Activated CD4-positive, CD25-positive, alpha-beta regulatory T cell treated with anti-CD3 and anti-CD28 coated beads, Interleukin-2, amount 50 U/mL, for 72 hours (primary cell): ENCODE measurements around the gene ARSI.

Source experiments
- DNase-seq: peaks from one replicate; pipeline ENCODE4 v3.0.0; 2021

Gene ARSI

DNA sequence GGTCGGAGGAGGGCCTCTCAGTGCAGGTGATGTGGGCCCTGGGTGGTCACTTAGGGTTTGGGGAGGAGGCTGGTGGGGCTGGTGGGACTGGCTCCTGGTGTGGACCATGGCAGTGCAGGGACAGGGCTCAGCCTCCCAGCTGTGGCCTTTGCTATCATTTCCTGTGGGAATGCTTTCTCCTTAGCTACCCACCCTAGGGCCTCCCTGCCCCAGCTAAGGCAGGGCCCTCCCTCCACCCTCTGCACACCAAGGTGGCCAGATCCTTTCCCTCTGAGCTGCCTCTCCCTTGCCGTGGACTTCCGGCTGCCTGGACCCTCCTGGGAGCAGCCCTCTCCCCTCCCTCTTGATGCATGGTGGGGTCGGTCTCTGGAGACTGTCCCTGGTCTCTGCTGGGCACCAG, 22.7 kb upstream of the ARSI start:
- no peak for DNase-seq

DNA sequence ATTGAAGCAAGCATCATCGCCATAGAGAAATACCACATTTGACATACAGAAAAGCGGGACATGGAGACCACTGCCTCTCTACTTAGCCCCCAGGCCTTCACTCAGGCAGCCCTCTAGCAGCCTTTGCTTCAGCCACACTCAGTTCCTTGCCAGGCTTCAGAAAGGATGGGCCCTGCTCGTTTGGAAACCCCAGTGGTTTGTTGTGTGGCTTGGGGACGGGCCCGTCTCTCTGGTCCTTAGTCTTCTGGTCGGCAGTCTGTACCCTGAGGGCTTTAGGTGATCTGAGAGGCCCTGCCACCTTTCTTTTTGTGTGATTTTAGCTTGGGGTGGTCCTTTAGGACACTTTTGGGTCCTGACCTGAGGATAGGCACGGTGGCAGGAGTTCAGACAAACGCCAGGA, 21.1 kb upstream of the ARSI start:
- DNase-seq: no peak

DNA sequence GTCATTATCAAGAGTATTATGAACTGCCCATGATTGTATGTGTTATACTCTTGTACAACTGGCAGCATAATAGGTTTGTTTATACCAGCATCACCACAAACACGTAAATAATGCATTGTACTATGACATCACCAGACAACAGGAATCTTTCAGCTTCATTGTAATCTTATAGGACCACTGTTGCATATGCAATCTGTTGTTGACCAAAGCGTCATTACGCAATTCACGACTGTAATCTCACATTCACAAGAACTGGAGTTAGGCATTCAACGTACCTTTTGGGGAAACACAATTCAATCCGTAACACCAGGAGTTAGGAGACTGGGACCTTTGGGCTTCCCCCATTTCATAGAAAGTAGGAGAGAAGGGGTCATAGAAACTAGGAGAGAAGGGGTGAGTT, 20.4 kb upstream of the ARSI start:
- no peak for DNase-seq

DNA sequence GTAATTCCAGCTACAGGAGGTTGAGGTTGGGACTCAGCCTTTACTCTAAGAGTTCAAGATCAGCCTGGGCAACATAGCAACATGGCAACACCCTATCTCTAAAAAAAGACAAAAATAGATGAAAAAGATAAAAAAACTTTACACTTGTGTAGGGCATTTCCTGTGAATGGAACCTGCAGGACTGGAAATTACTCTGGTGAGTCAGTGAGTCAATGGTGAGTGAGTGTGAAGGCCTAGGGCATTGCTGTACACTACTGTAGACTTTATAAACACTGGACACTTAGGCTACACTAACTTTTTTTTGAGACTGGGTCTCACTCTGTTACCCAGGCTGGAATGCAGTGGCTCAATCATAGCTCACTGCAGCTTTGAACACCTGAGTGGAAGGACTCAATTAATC, 19.5 kb upstream of the ARSI start:
- no peak for DNase-seq

DNA sequence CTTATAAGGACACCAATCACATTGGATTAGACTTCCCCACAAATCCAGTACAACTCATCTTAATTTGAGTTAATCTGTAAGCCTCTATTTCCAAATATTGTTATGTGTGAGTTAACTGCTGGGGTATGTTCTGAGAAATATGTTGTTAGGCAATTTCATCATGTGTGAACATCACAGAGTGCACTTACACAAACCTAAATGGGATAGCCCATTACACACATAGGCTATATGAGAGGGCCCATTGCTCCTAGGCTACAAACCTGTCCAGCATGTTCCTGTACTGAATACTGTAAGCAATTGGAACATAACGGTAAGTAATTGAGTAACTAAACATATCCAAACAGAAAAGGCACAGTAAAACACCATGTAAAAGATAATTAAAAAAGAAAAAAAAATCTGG, 19.1 kb upstream of the ARSI start:
- DNase-seq: no peak

DNA sequence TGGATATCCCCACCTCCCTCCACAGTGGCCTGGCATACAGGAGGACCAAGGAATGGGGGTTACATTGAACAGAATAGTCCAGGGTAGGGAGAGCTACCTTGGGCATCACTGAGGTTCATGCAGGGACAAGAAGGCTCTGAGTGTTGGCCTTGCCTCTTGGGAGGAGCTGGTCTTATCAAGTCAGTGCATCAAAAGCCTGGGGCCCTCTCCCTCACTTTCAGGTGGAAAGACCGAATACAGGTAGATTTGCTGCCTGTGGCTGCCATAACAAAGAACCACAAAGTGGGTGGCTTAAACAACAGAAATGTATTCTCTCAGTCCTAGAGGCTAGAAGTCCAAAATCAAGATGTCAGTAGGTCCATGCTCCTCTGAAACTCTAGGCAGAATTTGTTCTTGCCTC, 18.5 kb upstream of the ARSI start:
- DNase-seq: no peak

DNA sequence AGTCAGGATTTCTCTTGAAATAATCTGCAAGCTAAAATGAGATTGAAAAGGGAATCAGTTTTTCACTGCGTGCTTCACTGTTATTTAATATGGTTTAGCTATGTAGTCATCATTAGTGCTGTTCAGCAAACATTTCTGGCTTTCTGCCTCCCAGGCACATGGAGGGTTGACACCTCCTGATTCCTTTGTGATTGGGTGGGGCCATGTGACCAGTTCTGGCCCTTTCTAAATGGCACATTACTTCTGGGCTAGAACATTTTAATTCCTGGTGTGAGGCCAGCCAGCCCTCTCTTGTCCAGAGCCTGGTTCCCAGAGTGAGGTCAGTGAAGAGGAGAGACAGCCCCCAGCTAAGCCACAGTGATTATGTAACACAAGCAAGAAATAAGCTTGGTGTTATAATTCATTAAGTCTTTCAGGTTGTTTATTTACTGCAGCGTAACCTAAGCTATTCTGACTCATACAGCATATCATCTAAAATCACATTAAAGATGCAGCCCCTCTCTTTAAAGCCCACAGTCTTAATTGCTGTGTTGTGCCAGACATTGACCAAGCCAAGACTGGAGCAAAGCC, 17.4 kb upstream of the ARSI start:
- DNase-seq: no peak

DNA sequence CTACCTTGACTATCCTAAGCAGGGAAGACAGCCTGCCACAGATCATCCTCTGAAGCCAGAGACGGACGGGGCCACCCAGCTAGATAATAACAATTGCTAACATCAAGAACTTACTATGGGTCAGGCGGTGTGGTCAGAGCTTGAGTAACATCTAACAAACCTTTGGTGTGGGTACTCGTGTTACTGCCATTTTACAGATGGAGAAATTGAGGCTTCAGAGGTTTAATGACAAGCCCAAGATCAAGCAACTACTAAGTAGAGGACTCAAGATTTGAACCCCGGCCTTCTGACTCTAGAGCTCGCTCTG, 16.7 kb upstream of the ARSI start:
- DNase-seq: no peak

DNA sequence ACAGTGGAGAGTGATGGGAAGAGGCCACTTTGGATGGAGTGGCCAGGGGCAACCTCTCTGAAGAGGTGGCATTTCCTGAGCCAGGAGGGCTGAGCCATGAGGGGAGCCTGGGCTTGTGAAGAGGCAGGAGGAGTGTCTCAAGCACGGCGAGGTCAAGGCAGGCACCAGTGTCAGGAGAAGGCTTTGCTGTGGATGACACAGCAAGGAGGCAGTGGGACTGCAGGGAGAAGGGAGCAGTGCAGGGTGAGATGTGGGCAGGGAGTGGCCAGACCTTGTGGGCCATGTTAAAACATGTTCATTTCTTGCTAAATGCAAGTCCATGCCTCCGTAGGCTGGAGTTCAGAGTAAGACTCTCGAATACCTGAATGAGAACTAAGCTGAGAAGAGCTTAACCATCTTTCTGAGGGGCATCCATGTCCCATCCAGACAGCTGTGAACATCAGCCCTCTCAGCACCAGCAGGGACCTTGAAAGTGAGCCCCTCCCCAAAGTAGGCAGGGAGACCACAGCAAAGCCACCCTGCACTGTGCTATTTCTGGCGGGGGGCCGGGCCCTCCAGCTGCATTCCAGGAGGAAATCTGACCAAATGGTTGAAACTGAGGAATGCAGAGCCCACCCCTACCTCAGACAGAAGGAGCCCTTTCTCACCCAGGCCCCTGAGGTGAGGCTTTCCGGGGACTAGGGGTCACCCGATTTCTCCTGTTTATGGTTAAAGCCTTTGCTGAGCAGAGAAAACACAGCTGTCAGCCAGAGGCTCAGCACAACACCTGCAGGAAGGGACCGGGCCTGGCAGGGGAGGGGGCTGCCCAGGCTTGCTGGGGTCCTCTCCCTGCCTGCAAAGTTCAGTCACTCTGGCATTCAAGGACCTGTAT, 16.1 kb upstream of the ARSI start:
- no peak for DNase-seq

DNA sequence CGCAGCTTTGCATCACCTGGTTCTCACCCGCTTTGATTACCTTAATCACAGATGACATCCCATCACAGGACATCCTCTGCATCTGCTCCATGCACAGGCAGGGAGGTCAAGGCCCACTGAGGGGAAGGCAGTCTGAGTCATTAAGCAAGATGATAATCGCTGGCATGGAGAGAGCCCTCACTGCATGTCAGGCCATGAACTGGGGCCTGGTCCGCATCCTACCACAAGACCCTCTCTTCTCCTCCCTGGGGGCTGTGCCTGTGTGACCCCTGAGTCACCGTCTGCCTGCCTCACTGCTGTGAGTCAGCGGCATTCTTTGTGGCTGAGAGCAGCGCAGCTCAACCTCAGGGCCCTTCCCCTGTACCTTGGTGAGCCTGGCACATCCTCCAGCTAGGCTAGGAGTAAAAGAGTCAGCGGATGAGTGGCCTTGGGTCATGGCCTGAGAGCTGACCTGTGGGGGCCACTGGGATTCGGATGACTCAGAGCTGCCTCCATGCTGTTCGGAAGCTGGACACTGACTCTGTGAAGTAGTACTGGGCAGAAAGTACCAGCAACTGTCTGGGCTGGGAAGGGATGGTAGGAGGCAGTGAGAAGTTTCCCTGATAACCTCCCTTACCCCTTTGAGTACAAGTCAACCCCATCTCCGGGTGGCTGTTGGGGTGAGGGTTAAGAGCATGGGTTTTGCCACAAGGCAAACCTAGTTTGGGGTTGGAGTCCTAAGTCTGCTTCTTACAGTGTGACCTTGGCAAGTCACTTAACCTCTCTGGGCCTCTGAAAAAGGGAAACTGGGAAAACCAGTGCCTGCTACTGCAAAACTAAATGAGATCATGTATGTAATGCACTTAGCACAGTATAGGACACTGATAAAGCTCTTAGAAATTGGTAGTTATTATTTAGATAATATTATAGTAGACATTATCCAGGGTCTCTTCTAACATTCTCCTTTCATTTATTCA, 14.6 kb upstream of the ARSI start:
- DNase-seq: no peak

DNA sequence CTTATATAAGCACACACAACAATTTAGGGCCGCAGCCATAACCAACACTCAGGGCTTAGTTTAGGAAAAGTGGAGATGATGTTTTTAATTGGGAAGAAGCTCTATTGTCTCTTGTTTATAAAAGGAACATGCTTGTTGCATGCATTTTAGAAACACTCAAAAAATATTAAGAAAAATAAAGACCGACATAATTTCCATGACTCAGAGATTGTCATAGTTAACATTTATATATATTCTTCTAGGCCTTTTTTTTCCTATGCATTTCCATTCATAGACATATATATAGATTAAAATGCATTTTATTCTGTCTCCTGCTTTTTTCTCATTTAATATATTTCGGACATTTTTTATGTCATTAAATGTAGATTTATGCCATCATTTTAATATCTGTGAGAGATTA, 13.6 kb upstream of the ARSI start:
- no peak for DNase-seq

DNA sequence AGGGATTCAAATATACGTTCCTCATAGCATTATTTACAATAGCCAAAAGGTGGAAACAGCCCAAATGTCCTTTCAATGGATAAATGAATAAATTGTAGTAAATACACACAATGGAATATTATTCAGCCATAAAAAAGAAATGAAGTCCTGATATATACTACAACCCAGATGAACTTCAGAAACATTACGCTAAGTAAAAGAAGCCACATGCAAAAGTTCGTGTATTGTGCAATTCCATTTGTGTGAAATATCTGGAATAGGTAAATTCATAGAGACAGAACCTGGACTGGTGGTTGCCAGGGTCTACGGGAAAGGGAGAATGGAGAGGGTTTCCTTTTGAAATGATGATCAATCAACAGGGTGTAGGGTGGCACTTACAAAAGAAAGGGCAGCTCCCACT, 12.5 kb upstream of the ARSI start:
- DNase-seq: no peak

DNA sequence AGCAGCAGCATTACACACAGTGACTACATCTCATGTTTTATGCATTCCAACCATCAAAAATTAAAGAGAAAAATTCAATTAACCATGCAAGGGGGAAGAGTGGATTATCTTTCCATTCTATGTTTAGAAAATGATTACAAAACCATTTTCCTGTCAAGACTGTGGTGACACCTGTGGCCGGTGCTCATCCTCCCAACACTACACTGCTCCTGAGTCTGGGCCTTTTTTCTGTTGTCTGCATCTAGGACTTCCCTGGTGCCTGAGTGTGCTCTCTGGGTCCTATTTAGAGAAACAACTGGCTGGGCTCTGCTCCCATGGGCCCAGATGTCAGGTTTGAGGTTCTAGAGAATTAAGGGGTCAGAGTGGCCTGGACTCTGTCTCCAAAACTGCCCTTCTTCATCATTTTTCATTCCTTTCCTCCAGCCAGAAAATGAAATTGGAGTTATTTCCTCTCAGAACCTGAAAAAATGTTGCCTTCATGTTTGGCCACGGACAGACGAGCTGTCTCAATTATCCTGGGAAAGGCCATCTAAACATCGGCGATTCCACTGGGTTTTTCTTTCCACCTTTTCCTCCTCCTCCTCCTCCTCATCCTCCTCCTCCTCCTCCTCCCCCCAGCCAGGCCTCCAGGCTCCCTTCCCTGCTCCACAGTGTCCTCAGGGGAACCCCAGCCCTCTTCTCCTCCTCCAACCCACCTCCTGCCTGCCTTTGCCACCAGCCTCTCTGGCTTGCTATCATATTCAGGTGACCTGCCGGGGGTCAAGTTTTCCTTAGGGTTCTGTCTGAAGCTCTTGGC, 11.4 kb upstream of the ARSI start:
- no peak for DNase-seq

DNA sequence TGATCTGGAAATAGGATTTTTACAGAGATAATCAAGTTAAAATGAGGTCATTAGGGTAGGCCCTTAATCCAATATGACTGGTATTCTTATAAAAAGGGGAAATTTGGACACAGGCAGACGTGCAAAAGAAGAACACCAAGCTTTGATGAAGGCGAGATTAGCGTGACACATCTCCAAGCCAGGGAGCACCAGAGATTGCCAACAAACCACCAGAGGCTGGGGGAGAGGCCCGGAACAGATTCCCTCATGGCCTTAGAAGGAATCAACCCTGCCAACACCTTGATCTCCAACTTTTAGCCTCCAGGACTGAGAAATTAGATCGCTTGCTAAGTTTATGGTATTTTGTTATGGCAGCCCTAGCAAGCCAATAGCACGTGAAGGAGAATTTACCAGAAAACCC, 10.8 kb upstream of the ARSI start:
- no peak for DNase-seq

DNA sequence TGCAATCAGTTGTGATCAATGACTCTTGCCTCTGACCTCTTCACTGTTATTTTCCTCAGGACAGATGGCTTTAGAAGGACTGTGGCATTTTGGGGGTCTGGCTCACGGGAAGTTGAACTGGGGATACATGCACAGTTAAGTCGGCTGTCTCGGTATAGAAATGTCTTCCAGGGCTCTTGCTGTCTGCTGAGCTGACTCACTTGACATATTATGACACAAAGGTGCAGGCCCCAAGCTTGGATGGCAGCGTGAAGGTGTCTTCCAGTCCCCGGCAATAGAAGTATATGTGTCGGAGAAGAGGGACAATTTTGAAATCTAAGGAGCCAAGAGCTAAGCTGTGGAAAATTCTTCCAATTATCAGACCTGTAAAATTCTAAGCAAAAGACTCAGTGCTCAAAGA, 9.8 kb upstream of the ARSI start:
- DNase-seq: no peak

DNA sequence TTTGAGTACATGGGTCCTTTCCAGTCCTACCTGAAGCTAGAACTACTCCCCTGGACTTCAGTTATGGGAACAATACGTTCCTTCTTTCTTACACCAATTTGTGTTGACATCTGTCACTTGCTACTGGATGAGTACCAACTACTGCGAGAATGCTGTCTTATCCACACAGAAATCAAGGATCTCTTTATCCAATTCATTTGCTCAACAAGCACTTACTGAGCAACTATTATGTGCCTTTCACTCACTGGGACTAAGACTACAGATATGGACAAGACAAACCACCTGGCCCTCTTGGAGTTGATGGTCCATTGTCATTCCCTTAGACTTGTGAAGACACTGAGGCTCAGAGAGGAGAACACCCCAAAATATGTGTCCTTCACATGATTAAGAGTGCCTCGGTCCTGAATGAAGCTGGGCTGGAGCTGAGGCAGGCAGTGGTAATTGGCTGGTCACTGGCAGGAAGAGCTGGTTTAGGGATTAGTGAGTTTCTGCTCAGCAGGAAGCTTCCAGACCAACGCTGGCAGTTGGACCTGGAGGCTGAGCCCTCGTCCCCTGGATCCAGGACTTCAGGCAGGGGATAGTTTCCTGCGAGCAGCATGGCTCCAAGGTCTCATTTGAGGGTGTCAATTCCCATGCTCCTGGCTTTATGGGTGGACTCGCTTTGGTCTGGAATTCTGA, 8.4 kb upstream of the ARSI start:
- DNase-seq: no peak

DNA sequence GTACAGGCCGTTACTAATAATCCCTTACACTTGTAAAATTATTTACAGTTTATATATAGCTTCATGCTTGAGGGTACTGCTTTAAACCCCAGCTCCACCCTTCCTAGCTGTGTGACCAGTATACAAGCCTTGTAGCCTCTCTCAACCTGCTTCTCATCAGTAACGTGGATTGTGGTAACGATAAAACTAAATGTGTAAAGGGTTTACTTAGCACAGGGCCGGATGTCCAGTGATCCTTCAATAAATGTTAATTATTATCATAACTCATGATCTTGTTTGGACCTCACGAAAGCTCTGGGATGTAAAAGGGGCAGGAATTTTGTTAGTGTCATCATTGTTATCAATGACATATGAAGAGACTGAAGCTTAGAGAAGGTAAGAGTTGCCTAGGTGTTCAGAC, 7.5 kb upstream of the ARSI start:
- DNase-seq: no peak

DNA sequence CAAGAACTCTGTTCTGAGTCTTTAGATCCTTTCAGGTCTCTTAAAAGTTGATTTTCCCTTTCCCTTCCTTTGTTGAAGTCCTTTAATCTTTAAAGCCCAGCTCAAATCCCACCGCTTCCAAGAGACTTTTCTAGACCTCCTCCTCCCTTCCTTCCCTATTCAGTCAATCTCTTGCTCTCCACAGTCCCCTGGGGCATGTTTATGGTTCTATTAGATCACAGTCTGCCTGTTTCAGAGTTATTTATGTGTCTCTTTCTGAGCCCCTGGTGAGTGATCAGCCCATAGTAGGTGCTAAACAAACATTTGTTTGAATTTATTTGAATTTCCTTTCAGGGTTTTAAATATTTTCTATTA, 7.2 kb upstream of the ARSI start:
- no peak for DNase-seq

DNA sequence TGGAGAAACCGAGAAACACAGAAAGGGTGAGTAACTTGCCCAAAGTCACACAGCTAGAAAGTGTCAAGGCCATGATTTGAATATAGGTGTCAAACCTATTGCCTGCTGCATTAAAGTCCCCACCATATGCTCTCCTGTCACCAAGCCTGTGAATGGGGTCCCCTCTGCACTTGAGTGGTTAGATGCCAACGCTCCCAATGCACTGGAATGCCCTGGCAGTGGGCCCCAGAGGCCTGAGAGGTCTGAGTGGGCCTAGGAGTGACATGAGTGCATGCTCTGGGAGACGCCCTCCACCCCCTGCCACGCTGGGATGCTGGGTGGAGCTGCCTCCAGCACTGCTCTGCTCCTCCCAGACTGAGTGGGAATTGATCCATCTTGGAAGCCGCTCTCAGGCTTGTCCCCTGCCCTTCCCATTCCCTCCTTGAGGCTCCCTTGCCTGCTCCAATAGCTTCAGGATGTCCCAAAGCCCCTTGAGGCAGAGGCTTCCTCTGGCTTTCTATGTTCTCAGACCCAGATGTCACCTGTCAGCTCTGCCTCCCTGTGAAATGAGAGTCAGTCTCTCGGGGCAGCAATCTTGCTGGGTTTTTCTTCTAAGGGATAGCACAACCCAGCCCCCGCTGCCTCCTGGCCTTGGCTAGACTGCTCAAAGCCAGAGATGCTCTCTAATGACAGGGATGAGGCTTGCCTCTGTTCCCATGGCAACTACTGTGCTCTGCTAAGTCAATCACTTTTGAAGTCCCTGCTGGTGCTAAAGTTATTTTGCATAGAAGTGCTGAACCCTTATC, 6.6 kb upstream of the ARSI start:
- no peak for DNase-seq

DNA sequence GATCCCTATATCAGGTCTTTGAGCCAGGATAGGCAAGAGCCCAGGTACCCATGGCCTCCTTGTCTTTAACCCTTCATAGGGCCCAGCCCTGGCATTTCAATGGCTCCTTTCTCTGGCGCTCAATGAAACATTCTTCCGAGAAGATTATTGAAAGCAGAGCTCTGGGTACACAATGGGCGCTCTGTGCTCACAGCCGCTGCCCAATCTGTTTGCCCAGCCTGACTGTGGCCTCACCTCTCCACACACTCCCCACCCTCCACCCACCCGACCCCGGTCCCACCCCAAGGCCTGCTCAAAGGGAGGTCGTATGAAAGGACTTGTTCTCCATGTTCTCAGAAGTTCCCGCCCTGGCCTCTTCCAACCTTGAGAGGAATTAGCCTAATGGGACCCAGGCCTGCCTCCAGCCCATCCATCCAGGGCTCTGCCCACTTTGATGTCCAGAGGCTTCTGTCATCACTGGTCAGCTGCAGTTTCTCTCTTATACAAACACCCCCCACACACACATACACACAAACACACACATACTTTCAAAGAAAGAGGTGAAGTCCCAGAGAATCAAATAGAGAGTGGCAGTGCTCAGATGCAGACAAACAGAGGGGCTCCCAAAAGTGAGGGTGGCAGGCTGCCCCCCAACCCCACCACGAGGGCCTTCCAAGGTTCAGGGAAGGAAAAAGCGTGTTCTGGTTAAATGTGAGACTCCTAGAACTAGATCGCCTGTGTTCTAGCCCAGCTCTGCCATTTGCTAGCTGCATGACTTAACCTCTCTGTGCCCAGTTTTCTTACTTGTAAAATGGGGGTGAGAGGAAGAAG, 5.1 kb upstream of the ARSI start:
- no peak for DNase-seq

DNA sequence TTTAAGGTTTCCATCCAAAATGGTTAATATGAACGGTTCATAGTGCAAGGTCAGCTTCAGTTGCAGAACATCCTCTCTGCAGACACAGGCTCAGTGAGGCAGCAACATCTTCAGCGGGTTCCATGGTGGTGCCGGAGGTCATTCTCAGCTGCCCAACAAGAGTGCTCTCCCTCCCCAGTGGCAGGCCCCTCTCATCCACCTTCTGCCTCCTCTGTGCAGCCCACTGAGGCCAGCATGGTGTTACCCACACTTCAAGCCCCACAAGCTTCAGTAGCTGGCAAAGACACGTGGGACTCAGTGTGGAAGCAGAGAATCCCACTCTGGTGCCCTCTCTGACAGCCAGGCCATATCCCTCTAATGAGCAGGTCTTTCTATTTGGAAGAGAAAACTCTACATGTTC, 4.1 kb upstream of the ARSI start:
- DNase-seq: no peak
